MM.1S (cell line): ENCODE measurements around the gene PLA2G3.

Experiments
- DNase-seq: peaks from one replicate; pipeline ENCODE4 v3.0.0-alpha.2; 2015
- H2AFZ ChIP-seq: fragments of 300-600 bp; sonication (generic); 2 replicates; pipeline ENCODE4 v1.6.0; 2016; ENCODE audit warnings: antibody characterized with exemption, low read length
- H3F3A ChIP-seq: fragments of 300-600 bp; sonication (generic); 2 replicates; pipeline ENCODE4 v1.6.1; 2016; ENCODE audit warnings: mild to moderate bottlenecking, antibody characterized with exemption, low read length, moderate library complexity, mixed read lengths; ENCODE audit not compliant: insufficient read depth
- H3K27ac ChIP-seq: fragments of 300-600 bp; sonication (generic); 2 replicates; pipeline ENCODE4 v1.5.1; 2016; ENCODE audit warnings: mild to moderate bottlenecking, low read length
- H3K27me3 ChIP-seq: fragments of 300-600 bp; sonication (generic); replicated peaks from 2 replicates; pipeline ENCODE4 v1.6.0; 2016; ENCODE audit warnings: low read length; ENCODE audit not compliant: insufficient read depth
- H3K36me3 ChIP-seq: fragments of 300-600 bp; sonication (generic); replicated peaks from 2 replicates; pipeline ENCODE4 v1.6.1; 2016; ENCODE audit warnings: mild to moderate bottlenecking, low read length, mixed read lengths; ENCODE audit not compliant: insufficient read depth
- H3K4me1 ChIP-seq: fragments of 300-600 bp; sonication (generic); 2 replicates; pipeline ENCODE4 v1.6.1; 2016; ENCODE audit warnings: low read length, mixed read lengths
- H3K4me2 ChIP-seq: fragments of 300-600 bp; sonication (generic); 2 replicates; pipeline ENCODE4 v1.6.0; 2016; ENCODE audit warnings: low read depth, low read length
- H3K4me3 ChIP-seq: fragments of 300-600 bp; sonication (generic); 2 replicates; pipeline ENCODE4 v1.5.1; 2016; ENCODE audit warnings: low read length, mixed read lengths
- H3K79me2 ChIP-seq: fragments of 300-600 bp; sonication (generic); 2 replicates; pipeline ENCODE4 v1.6.1; 2016; ENCODE audit warnings: mixed run types, low read length, mixed read lengths
- H3K9ac ChIP-seq: fragments of 300-600 bp; sonication (generic); 2 replicates; pipeline ENCODE4 v1.6.1; 2016; ENCODE audit warnings: low read length, mixed read lengths
- H3K9me2 ChIP-seq: fragments of 300-600 bp; sonication (generic); replicated peaks from 2 replicates; pipeline ENCODE4 v1.6.1; 2016; ENCODE audit warnings: mild to moderate bottlenecking, low read length, mixed read lengths; ENCODE audit not compliant: insufficient read depth
- H3K9me3 ChIP-seq: fragments of 300-600 bp; sonication (generic); replicated peaks from 2 replicates; pipeline ENCODE4 v1.6.1; 2016; ENCODE audit warnings: mild to moderate bottlenecking, low read length, mixed read lengths; ENCODE audit not compliant: insufficient read depth
- H4K20me1 ChIP-seq: fragments of 300-600 bp; sonication (generic); 2 replicates; pipeline ENCODE4 v1.6.1; 2016; ENCODE audit warnings: mild to moderate bottlenecking, low read length, moderate library complexity, mixed read lengths; ENCODE audit not compliant: insufficient read depth
- EZH2 ChIP-seq: fragments of 300-600 bp; sonication (generic); optimal IDR thresholded peaks from 2 replicates; pipeline ENCODE3; 2017; ENCODE audit warnings: low read depth, mild to moderate bottlenecking, antibody characterized with exemption, low read length, mixed read lengths
- EZH2phosphoT487 ChIP-seq: fragments of 300-600 bp; sonication (generic); IDR thresholded peaks from 2 replicates; pipeline ENCODE4 v1.6.1; 2018; ENCODE audit warnings: antibody characterized with exemption, low read length
- TF ChIP-seq, protein P1 (sequence below): fragments of 300-600 bp; sonication (generic); IDR thresholded peaks from 2 replicates; pipeline ENCODE4 v1.5.1; 2016; ENCODE audit warnings: antibody characterized with exemption, low read length, mixed read lengths

PLA2G3 gene

DNA sequence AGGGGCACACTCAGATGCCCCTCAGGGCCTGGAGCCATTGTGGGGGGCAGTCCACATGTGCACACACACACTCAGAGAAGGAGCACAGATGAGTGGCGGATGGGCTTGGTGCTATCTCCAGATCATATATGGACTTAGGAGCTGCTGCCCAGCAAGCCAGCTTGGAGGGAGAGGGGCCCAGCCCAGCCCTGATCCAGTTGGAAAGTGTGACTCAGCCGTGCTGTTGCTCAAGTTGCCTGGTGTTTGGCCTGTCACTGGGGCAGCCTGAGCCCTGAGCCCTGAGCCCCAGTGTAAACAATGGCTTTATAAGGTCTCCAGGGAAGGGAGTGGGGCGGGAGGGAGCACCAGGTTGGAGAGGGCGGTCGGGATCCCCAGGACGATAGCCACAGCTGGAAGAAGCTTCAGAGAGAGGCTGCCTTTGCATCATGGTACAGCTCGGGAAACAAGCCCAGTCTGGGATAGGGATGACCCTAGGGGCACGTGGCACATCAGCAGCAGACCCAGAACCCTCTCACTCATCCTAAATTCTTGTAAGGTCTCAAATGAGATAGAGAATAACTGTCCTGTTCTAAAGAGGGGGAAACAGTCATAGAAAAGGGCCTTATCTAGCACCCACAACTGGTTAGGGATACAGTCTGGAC, 37.7 kb downstream of the PLA2G3 start:
- Histone ChIP-seq H3K27me3 (no peaks in the 10 kb centered on the region), H3K79me2 (no peaks in the 10 kb centered on the region), H3K9ac (no peak overlapping the region), H3F3A (no peaks in the 10 kb centered on the region), H3K4me1 (no peaks in the 10 kb centered on the region), H3K4me2 (no peak overlapping the region), H3K36me3 (no peaks in the 10 kb centered on the region), H3K9me3 (no peaks in the 10 kb centered on the region), H2AFZ (no peak overlapping the region), H3K9me2 (no peaks in the 10 kb centered on the region), H3K4me3 (no peak overlapping the region), H4K20me1 (no peaks in the 10 kb centered on the region), H3K27ac (no peak overlapping the region)
- TF ChIP-seq EZH2phosphoT487 (no peak), EZH2 (no peak)
- TF ChIP-seq, protein P1, sequence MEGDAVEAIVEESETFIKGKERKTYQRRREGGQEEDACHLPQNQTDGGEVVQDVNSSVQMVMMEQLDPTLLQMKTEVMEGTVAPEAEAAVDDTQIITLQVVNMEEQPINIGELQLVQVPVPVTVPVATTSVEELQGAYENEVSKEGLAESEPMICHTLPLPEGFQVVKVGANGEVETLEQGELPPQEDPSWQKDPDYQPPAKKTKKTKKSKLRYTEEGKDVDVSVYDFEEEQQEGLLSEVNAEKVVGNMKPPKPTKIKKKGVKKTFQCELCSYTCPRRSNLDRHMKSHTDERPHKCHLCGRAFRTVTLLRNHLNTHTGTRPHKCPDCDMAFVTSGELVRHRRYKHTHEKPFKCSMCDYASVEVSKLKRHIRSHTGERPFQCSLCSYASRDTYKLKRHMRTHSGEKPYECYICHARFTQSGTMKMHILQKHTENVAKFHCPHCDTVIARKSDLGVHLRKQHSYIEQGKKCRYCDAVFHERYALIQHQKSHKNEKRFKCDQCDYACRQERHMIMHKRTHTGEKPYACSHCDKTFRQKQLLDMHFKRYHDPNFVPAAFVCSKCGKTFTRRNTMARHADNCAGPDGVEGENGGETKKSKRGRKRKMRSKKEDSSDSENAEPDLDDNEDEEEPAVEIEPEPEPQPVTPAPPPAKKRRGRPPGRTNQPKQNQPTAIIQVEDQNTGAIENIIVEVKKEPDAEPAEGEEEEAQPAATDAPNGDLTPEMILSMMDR: no peak
- no peak for DNase-seq

DNA sequence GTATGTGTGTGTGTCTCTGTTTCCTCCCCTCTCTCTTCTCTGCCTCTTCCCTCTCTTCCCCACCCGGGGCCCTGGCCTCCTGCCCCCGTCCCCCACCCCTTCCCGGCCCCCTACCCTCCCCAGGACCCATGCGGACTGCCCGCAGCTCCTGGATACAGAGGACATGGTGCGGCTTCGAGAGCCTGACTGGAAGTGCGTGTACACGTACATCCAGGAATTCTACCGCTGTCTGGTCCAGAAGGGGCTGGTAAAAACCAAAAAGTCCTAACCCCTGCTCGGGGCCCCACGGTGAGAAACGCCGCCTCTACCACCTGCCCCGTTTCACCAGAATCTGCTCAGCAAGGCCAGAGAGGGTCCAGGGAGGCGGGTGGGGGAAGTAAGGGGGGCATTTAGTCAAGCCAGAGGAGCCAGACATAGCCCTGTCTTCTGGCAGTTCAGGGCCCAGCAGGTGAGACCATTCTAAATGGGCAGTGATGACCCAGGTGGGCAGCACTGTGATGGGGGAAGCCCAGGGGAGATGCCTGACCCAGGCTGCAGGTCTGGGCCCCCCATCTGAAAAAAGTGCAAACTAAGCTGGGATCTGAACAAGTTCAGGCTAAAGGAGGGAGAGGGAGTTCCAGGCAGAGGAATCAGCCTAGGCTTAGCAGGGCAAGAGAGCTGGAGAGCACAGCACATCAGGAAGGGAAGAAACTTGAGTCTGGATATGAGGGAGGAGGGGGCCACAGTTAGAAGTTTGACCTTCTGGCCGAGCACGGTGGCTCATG, 39.4 kb downstream of the PLA2G3 start:
- no peaks in the 10 kb centered on the region for H4K20me1 ChIP-seq
- H2AFZ ChIP-seq: no peak overlapping the region
- H3K79me2 ChIP-seq: no peaks in the 10 kb centered on the region
- H3K9ac ChIP-seq: no peak overlapping the region
- H3K9me2 ChIP-seq: no peaks in the 10 kb centered on the region
- H3K9me3 ChIP-seq: no peaks in the 10 kb centered on the region
- H3F3A ChIP-seq: no peaks in the 10 kb centered on the region
- no peaks in the 10 kb centered on the region for H3K4me1 ChIP-seq
- no peak overlapping the region for H3K4me3 ChIP-seq
- no peak overlapping the region for H3K27ac ChIP-seq
- no peak overlapping the region for H3K4me2 ChIP-seq
- no peak for TF ChIP-seq EZH2phosphoT487
- TF ChIP-seq, protein P1: no peak
- DNase-seq: no peak
- H3K36me3 ChIP-seq: no peaks in the 10 kb centered on the region
- H3K27me3 ChIP-seq: no peaks in the 10 kb centered on the region

DNA sequence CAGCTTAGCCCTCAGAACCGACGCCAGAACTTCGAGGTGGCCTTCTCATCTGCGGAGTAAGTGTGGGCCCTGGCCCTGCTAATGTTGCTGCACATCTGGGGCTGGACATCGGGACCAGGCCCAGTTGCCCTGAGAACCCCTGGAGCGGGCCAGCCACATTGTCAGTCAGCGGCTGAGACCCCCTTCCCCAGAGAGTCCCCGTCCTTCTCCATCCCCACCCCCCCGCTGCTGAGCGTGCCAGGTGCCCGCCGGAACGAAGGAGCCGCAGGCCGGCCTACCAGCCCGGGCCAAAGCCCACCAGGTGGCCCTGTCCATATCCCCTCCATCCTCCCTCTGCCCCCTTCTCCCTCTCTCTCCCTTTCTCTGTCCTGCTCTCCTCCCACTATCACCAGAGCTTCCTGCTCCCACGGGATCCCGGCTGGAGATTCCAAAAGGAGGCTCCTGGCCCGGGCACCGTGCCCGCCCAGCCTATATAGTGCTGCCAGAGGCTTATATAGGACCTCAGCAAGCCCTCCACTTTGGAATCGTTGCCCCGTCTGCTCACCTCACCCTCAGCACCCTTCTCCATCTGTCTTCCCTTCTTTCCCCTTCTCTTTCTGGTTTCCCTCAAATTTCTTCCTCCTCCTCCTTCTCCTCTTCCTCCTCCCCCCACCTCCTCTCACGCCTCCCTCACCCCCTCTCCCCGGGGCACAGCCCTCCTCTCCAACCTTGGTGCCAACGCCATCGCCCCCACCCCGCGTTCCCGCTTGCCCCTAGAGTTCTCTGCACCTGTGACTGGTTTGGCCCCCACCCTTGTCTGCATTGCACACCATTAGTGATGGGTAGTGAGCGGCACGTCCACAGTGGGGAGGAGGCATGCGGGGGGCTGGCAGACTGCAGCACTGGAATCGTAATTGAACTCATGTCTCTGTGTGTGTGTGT, 40.2 kb downstream of the PLA2G3 start:
- H3K36me3 ChIP-seq: no peaks in the 10 kb centered on the region
- no peak overlapping the region for H3K9ac ChIP-seq
- H3F3A ChIP-seq: no peaks in the 10 kb centered on the region
- no peak overlapping the region for H3K4me3 ChIP-seq
- no peak overlapping the region for H3K4me2 ChIP-seq
- H3K27ac ChIP-seq: no peak overlapping the region
- H3K27me3 ChIP-seq: no peaks in the 10 kb centered on the region
- no peaks in the 10 kb centered on the region for H3K9me3 ChIP-seq
- TF ChIP-seq, protein P1: no peak
- TF ChIP-seq EZH2: no peak
- TF ChIP-seq EZH2phosphoT487: no peak
- no peaks in the 10 kb centered on the region for H3K79me2 ChIP-seq
- H4K20me1 ChIP-seq: no peaks in the 10 kb centered on the region
- DNase-seq: no peak
- H3K9me2 ChIP-seq: no peaks in the 10 kb centered on the region
- no peaks in the 10 kb centered on the region for H3K4me1 ChIP-seq
- no peak overlapping the region for H2AFZ ChIP-seq
